ENCODE measurements around the gene KIT.
"Not testable (repeated sequence)": the region's sequence is repeated elsewhere in the genome, so short reads cannot be mapped to it uniquely, and the experiment has no call there.

Gene KIT

DNA sequence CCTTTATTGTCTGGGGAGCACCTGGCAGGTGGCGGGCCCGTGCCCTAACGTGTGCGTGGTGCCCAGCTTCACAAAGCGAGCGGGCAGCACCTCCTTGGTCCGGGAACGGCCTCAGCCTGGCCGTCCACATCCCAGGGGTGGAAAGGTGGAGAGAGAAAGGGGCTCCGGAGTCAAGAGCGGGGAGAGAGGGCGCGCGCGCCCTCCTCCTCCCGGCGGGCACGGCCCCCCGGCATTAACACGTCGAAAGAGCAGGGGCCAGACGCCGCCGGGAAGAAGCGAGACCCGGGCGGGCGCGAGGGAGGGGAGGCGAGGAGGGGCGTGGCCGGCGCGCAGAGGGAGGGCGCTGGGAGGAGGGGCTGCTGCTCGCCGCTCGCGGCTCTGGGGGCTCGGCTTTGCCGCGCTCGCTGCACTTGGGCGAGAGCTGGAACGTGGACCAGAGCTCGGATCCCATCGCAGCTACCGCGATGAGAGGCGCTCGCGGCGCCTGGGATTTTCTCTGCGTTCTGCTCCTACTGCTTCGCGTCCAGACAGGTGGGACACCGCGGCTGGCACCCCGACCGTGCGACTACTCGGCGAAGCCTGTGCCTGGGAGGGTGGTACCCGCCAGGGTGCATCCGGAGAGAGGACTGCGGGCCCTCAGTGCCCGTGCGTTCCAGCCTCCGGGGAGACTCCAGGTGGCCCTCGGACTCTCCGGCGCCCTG, at the start of gene KIT:
KIT (plus strand) TSS at position 407 of the 701 bp plus-strand sequence; CDS start at position 465, 58 bp downstream.
- DNase-seq (ENCODE audit: low spot score), result no peak

GRCh38 chr4:54609310-54609709, 48.4 kb upstream of the KIT start:
- no peak for DNase-seq (ENCODE audit: low spot score)
- FAIRE-seq, result peak; percentile 7

More for the DNA sequence above, at the start of gene KIT:
- FAIRE-seq, result no peak

GRCh38 chr4:54614149-54614548, 43.6 kb upstream of the KIT start:
- no peak for DNase-seq (ENCODE audit: low spot score)
- no peak for FAIRE-seq

GRCh38 chr4:54620773-54621172, 37.0 kb upstream of the KIT start:
- no peak for FAIRE-seq

GRCh38 chr4:54625391-54625790, 32.4 kb upstream of the KIT start:
- FAIRE-seq (no peak), DNase-seq (ENCODE audit: low spot score) (no peak)

More at GRCh38 chr4:54620773-54621172, 37.0 kb upstream of the KIT start:
- no peak for DNase-seq (ENCODE audit: low spot score)

GRCh38 chr4:54626113-54626512, 31.6 kb upstream of the KIT start:
- FAIRE-seq, result no peak
- no peak for DNase-seq (ENCODE audit: low spot score)

DNA sequence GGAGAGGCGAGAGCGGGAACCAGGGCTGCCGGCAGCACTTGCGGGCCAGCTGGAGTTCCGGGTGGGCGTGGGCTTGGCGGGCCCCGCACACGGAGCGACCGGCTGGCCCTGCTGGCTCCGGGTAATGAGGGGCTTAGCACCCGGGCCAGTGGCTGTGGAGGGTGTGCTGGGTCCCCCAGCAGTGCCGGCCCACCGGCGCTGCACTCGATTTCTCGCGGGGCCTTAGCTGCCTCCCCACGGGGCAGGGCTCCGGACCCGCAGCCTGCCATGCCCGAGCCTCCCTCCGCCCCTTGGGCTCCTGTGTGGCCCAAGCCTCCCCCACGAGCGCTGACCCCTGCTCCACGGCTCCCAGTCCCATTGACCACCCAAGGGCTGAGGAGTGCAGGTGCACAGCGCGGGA, 25.2 kb upstream of the KIT start:
- FAIRE-seq, result no peak

GRCh38 chr4:54633102-54633740, 24.5 kb upstream of the KIT start:
- DNase-seq (ENCODE audit: low spot score); FAIRE-seq: not testable (repeated sequence)

More for the DNA sequence above, 25.2 kb upstream of the KIT start:
- DNase-seq (ENCODE audit: low spot score), result no peak

DNA sequence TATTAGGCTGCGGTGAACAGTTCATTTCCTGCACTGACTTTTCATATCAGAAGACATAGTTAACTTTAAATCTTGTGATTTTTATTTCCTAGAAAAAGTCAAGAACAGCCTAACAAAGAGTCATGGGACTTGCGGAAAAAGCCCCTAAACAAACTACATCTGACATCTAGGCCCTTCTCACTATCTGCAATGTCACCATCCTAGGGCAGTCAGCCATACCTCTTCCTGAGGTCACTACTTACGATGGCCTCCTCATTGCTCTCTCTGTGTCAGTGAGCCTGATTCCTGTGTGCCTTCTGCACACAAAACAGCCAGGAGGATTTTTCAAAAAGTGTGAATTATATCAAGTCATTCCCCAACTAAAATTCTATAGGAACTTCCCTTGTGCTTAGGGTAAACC, 22.4 kb upstream of the KIT start:
- no peak for DNase-seq (ENCODE audit: low spot score)
- FAIRE-seq, result no peak

- DNase-seq (ENCODE audit: low spot score) (no peak), FAIRE-seq (no peak)
These were observed 20.4 kb upstream of the KIT start for GRCh38 chr4:54637325-54637724.

- not testable (repeated sequence) for DNase-seq (ENCODE audit: low spot score); FAIRE-seq
These were observed 16.7 kb upstream of the KIT start for GRCh38 chr4:54641101-54641500.

GRCh38 chr4:54643172-54643571, 14.6 kb upstream of the KIT start:
- FAIRE-seq, result no peak
- DNase-seq (ENCODE audit: low spot score), result no peak

GRCh38 chr4:54643958-54644751, 13.6 kb upstream of the KIT start:
- no peak for DNase-seq (ENCODE audit: low spot score)
- no peak for FAIRE-seq

- FAIRE-seq (no peak), DNase-seq (ENCODE audit: low spot score) (no peak)
These were observed 11.9 kb upstream of the KIT start for GRCh38 chr4:54645830-54646229.

DNA sequence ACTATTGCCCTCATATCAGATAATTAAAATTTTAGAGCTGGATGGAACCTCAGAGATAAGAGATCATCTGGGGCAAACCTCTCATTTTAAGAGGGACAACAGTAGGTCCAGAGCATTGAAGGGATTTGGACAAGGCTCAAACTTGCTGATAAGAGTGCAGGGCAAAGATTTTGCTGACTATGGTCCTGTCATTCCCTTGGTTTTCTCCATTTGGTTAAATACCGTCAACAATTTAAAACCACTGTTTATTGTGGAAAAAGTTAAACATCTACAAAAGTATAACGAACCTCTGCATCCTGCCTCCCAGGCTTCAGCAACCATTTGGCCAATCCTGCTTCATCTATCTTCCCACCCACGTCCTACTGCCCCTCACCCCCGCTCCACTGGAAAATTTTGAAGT, 10.7 kb upstream of the KIT start:
- no peak for FAIRE-seq
- DNase-seq (ENCODE audit: low spot score), result no peak

DNA sequence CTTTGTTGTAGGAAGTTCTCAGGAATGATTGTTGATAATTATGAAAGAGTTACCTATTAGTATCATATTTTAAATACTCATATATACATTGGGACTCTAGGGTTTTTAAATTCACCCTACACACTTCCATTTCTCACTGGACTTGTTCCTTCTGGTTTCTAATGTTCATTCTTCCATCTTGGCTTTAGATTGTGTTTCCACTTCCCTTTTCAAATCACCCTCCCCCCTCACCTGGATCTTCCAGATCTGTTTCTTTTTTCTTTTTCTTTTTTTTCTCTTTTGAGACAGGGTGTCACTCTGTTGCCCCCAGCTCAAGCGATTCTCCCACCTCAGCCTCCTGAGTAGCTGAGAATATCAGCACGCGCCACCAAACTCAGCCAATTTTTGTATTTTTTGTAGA, 6.7 kb upstream of the KIT start:
- DNase-seq (ENCODE audit: low spot score) (no peak), FAIRE-seq (no peak)

DNA sequence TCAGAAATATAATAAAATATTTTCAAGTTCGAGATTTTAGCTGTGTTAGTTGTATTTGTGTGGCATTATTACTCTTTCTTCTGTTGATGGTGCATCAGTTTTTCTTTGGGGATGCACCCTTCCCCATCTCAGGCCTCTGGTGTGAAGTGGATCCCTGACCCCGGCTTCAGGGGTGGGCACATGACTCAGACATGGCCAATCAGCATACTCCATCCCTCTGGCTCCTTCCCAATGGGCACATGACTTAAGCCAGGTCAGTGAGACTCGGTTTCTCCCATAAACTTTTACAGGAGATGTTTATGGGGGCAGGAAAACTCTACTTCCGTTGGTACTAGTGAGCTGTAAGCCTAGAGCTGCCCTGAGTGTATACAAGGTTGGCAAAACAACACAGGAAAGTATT, 3.0 kb upstream of the KIT start:
- no peak for DNase-seq (ENCODE audit: low spot score)
- FAIRE-seq, result no peak

DNA sequence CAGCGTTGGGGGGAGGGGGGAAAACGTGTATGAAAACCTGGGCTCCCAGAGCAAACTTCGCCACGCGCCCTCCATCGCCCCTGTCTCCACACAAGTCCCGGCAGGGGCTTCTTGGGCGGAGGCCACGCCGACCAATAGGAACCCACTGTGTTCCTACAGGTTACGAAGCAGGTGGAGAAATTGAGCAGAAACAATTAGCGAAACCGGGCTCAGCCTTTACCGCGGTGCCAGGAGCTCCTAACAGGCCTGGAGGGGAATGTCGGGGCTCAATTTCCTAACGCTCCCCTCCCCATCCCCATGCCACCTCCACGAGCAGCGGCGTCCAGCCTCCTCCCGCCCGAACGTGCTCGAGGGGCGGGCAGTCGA, 589 bp upstream of the KIT start:
- DNase-seq (ENCODE audit: low spot score) (no peak), FAIRE-seq (no peak)

DNA sequence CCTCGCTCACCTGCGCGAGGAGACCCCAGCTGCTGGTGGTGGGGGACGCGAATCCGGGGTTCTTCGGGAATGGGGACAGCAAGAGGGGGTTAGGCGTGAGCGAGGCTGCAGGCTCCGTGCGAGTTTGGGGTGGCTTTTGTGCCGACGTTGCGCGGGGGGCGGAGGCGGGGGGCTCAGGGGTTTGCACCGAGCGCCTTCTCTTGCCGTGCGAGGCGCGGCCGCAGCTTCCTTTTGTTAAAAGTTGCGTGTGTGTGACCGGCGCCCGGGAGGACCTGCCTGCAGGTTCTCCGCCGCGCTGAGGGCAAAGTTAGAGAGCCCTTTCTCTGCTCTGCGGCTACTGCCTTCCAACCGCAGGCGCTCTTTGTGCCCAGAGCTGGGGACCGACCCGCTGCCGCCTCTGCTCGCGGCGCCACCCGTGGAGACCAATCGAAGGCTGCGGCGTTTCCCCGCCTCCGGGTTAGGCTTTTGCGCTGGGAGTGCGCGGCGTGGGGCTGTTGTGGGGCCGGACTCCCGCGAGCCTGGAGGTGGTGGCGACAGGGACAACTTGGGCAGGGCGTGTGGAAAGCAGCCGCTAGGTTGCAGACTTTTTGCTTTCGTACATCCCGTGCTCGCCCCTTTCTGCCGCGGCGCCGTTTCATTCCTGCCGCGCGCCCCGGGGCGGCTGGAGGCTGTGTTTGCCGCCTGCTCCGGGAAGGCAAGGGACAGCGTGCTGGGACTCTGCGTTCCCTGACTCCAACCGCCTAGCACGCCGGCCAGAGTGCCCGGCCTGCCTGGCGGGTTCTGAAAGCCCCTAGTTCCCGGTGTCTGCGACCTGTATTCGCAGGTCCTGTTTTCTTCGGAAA, 716 bp downstream of the KIT start:
- FAIRE-seq, result no peak
- peak; percentile 34 for DNase-seq (ENCODE audit: low spot score)

DNA sequence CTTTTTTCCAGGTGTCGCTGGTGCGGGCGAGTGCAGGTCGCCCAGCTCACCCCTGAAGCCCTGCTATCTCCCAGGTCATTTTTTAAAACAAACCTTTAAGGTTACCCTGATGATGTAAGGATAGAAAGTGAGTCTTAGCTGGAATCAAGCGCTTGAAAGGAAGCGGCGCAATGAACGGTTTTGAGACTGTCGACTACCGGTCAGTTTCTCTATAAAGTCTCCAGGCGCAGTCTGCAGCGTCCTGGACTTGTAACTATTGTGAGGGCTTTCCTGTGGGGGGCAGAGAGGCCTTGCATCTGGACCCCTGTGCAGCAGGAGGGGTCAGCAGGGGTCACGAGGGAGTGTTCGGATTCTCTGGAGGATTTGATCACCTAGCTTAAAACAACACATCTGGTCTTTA, 1.6 kb downstream of the KIT start:
- DNase-seq (ENCODE audit: low spot score) (no peak), FAIRE-seq (no peak)

DNA sequence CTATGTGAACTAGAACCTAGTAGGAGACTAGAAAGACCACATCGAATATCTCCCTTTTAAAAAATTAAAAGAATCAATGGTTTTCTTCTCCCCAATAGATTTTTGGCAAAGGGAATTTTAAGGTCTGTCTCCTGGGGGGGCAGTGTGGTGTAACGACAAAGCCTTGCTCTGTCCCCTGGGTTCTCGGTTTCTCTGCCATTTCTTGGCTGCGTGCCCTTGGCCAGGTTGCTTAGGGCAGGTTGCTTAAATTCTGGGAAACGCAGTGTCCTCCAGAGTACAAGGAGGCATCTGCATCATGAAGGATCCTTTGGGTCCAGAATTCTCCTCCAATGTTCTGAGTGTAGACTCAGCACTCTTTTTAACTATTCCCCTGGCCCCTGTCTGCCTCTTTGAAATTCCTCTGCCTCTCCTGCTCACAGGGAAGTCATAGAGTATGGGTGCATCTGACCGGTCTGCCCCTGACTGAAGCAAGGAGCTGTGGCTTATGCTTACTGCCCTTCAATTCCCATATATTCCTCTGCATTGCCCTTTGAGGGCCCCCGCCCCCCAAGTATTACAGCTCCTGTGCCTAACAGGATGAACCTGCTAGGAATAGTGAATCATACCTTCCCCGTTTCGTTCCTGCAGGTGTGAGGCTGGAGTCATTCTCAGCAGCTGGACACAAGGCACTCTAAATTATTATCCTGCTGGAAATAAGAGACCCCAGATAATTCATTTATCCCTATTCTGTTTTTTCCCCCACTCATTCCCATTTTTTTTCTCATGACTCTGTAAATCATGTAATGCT, 2.2 kb downstream of the KIT start:
- DNase-seq (ENCODE audit: low spot score), result no peak
- FAIRE-seq, result no peak

Data from RCC 7860 (cell line).